ENCODE measurements around the gene ZFAND3. TPM values are rescaled to one million over a fixed set of nuclear protein-coding genes. Genes with fewer than 3 reads are reported as not detected.

ZFAND3 gene
- total RNA-seq, 1 experiment from 2014 or later = 64.0 TPM

DNA sequence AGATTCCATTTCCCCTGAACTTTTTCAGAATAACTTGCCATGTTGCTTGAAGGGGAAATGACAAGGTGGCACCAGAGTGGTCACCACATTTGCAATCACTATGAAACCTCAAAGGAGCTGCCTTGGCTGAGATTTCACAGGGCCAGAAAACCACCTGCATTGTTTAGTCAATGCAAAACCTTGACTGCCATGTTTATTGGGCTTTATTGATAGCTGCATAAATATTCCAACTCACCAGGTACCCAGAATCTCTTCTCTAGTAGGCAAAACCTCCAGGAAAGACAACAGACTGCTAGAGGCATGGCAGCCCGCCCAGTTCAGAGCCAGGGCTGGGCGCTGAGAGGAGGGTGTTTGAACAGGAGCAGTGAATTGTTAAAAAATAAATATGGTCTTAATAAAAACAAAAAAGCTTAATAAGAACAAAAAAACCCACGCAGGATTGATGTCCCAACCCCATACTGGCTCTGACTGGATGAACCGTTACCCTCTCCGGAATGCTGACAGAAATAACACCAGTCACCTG is 375.6 kb downstream of the ZFAND3 start:
- H3K36me3 ChIP-seq (ENCODE audit: insufficient read depth, low read length, poor library complexity, severe bottlenecking) = no peaks in the 10 kb centered on the region
- H3K9me3 ChIP-seq (ENCODE audit: low read depth, low read length, poor library complexity, severe bottlenecking) = no peaks in the 10 kb centered on the region
- no peaks in the 10 kb centered on the region for H3K27me3 ChIP-seq (replicated peaks; ENCODE audit: insufficient read depth, low read depth, low read length, poor library complexity)
- intact Hi-C loops (cut with micrococcal nuclease; ENCODE audit: unreplicated experiment) = no loop called here
- no peak for DNase-seq (ENCODE audit: low spot score)
- CTCF ChIA-PET = no interaction called here
- TF ChIP-seq, protein P1, sequence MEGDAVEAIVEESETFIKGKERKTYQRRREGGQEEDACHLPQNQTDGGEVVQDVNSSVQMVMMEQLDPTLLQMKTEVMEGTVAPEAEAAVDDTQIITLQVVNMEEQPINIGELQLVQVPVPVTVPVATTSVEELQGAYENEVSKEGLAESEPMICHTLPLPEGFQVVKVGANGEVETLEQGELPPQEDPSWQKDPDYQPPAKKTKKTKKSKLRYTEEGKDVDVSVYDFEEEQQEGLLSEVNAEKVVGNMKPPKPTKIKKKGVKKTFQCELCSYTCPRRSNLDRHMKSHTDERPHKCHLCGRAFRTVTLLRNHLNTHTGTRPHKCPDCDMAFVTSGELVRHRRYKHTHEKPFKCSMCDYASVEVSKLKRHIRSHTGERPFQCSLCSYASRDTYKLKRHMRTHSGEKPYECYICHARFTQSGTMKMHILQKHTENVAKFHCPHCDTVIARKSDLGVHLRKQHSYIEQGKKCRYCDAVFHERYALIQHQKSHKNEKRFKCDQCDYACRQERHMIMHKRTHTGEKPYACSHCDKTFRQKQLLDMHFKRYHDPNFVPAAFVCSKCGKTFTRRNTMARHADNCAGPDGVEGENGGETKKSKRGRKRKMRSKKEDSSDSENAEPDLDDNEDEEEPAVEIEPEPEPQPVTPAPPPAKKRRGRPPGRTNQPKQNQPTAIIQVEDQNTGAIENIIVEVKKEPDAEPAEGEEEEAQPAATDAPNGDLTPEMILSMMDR (conservative IDR thresholded peaks at IDR 0.05; ENCODE audit: low read depth, low read length) = no peak
- no peak for TF ChIP-seq EZH2 (IDR thresholded peaks at IDR 0.05; ENCODE audit: borderline replicate concordance, low read depth, low read length, poor library complexity, severe bottlenecking)
- POLR2A ChIA-PET (ENCODE audit: low non-redundant PET) = no interaction called here
- no TSS peak for BruUV-seq (replicated peaks)
- H3K27ac ChIP-seq (ENCODE audit: low read depth, low read length, poor library complexity, severe bottlenecking) = no peak overlapping the region
- H3K4me1 ChIP-seq (ENCODE audit: insufficient read depth, low read length, poor library complexity, severe bottlenecking) = peaks cover 8% of the 10 kb centered on the region
- H3K4me3 ChIP-seq (ENCODE audit: low read depth, low read length, poor library complexity, severe bottlenecking) = no peak overlapping the region

DNA sequence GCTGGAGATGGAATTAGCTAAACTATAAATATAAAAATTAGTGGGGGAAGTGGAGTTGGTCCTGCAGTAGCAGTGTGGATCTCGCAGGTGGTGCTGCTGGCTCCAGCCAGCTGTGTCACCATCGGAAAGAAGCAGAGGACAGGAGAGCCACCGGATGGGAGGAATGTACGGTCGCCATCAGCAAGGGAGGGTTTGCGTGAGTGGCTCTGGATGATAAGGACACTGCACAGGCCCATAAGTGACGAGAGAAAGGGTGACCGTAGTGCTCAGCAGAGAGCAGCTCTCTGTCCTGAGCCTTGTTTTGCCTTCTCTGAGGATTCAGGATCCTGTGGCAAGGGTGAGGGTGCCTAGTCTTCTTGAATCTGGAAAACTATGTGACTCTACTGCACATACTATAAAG is 378.7 kb downstream of the ZFAND3 start:
- no TSS peak for BruUV-seq (replicated peaks)
- Histone ChIP-seq H3K27me3 (replicated peaks; ENCODE audit: insufficient read depth, low read depth, low read length, poor library complexity) (no peaks in the 10 kb centered on the region), H3K9me3 (ENCODE audit: low read depth, low read length, poor library complexity, severe bottlenecking) (no peaks in the 10 kb centered on the region), H3K27ac (ENCODE audit: low read depth, low read length, poor library complexity, severe bottlenecking) (no peak overlapping the region), H3K4me1 (ENCODE audit: insufficient read depth, low read length, poor library complexity, severe bottlenecking) (peaks cover 7% of the 10 kb centered on the region), H3K36me3 (ENCODE audit: insufficient read depth, low read length, poor library complexity, severe bottlenecking) (no peaks in the 10 kb centered on the region), H3K4me3 (ENCODE audit: low read depth, low read length, poor library complexity, severe bottlenecking) (no peak overlapping the region)
- no peak for TF ChIP-seq EZH2 (IDR thresholded peaks at IDR 0.05; ENCODE audit: borderline replicate concordance, low read depth, low read length, poor library complexity, severe bottlenecking)
- TF ChIP-seq, protein P1 (conservative IDR thresholded peaks at IDR 0.05; ENCODE audit: low read depth, low read length) = no peak
- intact Hi-C loops (cut with micrococcal nuclease; ENCODE audit: unreplicated experiment) = no loop called here
- CTCF ChIA-PET = no interaction called here
- DNase-seq (ENCODE audit: low spot score) = no peak
- POLR2A ChIA-PET (ENCODE audit: low non-redundant PET) = no interaction called here

Other genes starting within 250 kb of the ZFAND3 start
- gene MDGA1, start 121.8 kb upstream of the ZFAND3 start, total RNA-seq (2021) = 4.2 and 5.0 TPM in 2 replicates